CD1c-positive myeloid dendritic cell (primary cell): ENCODE measurements around the gene HECTD1.
A peak's percentile ranks its signal among the peaks of the same experiment; 100 is the strongest.
"Not testable (repeated sequence)": the region's sequence is repeated elsewhere in the genome, so short reads cannot be mapped to it uniquely, and the experiment has no call there.

Source experiments
- DNase-seq: peaks from one replicate; pipeline ENCODE4 v3.0.0-alpha.2; 2016; ENCODE audit errors: extremely low spot score

The HECTD1 gene

DNA sequence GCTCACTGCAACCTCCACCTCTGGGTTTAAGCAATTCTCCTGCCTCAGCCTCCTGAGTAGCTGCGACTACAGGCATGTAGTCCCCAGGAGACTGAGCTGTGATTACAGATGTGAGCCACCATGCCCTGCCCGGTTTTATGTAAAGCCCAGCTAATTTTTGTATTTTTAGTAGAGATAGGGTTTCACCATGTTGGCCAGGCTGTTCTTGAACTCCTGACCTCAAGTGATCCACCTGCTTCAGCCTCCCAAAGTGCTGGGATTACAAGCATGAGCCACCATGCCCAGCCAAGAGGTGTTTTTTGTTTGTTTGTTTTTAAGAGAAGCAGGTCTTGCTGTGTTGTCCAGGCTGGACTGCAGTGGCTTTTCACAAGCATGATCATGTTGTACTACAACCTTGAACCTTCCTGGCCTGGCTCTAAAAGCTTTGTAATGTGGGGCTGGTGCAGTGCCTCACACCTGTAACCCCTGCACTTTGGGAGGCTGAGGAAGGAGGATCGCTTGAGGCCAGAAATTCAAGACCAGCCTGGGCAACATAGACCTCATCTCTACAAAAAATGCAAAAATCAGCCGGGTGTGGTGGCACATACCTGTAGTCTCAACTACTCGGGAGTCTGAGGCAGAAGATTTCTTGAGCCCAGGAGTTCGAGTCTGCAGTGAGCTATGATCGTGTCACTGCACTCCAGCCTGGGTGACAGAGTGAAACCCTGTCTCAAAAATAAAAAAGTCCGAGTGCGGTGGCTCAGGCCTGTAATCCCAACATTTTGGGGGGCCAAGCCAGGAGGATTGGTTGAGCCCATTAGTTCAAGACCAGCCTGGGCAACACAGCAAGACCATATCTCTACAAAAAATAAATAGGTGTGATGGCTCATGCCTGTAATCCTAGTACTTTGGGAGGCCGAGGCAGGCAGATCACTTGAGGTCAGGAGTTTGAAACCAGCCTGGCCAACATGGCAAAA, 113.4 kb downstream of the HECTD1 start:
- not testable (repeated sequence) for DNase-seq

DNA sequence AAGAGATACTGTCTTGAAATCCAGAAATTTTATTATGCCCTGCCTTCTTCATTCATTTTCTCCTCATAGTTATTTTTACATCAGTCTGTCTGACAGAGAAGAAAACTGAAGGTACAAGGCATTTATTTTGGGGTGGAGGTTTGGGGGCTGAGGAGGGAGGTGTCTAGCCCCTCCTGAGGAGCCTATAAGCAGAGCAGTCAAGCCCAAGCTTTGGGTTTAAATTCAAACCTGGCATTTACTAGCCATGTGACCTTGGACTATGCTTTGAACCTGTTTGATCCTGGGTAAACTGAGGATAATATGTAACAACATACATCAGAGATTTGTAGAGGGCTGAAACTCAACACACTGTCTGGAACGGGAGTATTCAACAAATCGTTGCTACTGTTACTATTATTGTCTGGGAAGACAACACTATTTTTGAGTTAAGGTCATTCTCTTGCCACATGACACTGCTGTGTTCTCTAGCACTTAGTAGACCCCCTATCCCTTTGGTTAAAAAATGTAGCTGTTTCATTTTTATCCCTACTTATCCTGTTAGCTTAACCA, 115.4 kb downstream of the HECTD1 start:
- no peak for DNase-seq

DNA sequence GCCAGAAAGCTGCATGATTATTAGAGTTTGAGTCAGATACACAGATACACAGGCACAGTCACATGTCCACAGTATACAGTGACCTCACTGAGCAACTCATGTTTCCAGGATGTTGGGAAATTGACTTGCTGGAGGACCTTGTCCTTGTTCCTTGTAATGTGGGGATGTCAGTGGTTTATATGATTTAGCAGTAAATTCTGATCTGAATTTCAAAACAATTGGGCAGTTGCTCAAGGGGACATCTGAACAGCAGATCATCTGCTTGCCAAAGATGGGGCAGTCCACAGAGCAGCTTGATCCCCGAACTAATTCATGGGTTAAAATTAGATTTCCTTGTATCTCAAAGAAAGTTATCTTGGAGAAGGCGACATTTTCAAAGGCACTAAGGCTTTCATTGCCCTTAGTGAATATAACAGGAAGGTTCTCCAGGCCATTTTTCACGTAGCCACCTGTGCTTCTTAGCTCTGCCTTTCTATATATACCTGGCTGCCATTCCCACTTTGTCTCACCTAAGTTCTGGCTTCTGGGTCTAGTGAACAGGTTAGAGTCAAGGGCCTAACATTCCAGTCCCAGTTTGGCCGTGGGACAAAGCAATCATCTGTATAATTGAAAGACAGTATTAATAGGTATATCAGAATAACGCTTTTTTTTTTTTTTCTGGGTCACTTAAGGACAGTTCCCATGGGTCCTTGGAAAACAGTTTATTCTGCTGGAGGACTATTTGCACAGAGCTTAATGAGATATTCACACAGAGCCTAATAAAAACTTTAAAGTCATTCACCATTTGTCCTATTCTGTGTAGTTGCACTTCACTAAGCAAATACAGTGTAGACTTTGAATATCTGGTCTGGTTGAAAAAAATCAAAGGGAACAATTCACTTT, 116.5 kb downstream of the HECTD1 start:
- DNase-seq: peak; percentile 85

DNA sequence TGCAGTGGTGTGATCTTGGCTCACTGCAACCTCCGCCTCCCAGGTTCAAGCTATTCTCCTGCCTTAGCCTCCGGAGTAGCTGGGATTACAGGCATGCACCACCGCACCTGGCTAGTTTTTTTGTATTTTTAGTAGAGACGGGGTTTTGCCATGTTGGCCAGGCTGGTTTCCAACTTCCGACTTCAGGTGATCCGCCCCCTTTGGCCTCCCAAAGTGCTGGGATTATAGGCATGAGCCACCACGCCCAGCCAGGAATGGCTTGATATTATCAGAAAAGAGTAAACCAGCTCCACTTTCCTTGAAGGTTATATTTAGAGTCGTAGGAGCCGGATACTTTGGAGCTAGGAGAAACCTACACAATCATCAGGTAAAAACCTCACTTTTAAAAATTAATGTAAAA, 121.1 kb downstream of the HECTD1 start:
- not testable (repeated sequence) for DNase-seq

DNA sequence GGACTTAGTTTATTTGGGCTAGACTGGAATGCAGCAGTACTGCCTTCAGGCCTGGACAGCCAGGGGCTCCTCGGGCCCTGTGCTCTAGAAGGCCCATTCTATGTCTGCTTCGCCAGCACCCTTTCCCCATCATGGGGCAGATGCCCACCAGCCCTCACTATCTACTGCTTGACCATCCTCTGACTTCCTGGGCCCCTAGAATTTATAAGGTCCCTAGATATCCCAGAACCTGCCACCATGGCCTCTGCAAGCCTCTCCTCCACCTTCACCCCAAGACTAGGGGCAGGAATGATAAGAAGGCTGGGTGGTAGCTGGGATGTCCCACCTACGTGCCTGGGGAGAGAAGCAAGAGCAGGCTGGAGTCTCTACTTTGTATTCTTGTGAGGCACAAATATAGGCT, 122.6 kb downstream of the HECTD1 start:
- no peak for DNase-seq

DNA sequence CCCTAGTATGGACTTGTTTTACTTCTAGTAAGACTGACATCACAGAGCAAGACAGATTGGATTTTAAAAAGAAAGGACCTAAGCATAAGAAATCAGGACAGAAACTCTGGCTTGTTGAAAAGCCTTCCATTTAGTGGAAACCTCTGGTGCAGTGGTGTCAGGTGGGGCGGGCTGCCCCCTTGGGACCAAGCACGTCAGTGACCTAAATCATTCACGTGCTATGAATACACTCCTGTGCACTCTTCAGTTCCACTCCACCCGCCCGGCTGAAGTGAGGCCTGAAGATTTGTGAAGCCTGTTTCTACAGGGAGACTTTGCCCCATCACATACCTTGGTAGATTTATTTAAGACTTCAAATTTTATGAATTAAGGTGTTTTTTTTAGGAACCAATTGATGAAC, 123.2 kb downstream of the HECTD1 start:
- DNase-seq: no peak

DNA sequence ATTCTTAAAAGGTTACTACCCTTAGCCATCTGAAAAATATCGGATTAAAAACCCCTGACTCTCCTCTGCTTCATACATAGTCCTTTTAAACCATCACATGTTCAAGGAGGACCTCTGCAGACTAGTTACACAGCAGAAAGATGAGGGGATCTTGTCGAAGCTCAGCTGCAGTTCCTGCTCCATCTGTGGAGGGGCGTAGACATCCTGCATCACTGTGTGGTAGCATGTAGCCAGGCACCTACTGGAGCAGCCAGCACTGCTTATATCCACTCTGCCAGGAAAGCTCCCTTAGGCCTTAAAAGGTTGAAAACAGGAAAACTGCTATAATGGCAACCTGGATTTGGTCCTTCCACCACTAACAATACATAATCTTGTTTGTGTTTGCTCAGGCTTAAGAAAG, 123.8 kb downstream of the HECTD1 start:
- DNase-seq: no peak

DNA sequence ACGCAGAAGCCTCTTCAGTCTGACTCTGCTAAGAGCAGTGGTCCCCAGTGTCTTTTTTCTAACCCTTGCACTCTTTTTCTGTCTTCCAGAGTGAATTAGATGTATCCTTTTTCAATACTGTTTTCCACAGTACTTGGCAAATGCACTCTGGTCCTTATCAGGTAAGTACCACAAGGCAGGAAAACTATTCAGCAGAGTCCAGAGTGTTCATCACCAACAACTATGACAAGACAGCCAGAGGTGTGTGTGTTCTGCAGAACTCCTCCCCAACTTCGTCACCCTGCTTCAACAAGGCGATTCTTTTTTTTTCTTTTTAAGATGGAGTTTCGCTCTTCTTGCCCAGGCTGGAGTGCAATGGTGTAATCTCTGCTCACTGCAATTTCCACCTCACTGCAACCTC, 127.1 kb downstream of the HECTD1 start:
- no peak for DNase-seq

DNA sequence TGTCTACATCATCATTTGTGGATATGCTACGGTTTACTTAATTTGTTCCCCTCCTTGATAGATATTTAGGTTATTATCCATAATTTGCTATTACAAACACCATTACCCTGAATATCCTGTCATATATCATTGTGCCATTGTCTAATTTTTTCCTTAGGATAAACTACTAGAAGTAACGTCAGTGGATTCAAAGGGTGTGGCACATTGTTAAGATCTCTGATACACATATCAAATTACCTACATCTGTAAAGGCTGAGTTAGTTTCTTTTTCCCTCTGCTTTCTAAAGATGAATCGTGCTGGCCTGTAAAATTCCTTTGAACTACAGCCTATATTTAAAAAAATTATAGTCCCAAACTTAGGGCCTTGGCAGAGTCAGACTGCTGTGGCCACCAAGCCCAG, 127.5 kb downstream of the HECTD1 start:
- DNase-seq: no peak

DNA sequence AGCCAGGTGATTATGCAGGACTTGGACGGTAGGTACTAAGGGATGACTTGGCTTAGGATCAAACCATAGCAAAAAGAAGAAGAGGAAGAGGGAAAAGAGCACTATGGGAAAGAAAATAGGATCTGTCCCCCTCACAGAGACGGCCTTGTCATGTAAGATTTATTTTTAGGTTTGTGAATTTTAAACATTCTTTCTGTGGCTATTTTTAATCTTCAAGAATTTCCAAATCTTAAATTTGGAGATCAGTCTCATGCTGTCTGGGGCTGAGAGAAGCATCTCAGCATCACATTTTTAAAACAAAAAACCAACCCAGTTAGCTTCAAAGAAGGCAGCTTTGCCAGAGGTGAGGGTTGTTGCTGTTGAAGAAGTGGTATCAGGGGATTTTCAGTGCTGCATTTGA, 128.8 kb downstream of the HECTD1 start:
- no peak for DNase-seq

DNA sequence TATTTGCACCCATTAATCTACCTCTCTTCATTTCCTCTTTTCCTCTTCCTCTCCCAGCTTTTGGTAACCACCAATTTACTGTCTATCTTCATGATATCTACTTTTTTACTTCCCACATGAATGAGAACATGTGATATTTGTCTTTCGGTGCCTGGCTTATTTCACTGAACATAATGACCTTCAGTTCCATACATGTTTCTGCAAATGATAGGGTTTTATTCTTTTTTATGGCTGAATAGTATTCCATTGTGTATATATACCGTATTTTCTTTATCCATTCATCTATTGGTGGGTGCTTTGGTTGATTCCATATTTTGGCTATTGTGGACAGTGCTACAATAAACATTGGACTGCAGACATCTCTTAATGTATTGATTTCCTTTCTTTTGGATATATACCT, 132.4 kb downstream of the HECTD1 start:
- no peak for DNase-seq

DNA sequence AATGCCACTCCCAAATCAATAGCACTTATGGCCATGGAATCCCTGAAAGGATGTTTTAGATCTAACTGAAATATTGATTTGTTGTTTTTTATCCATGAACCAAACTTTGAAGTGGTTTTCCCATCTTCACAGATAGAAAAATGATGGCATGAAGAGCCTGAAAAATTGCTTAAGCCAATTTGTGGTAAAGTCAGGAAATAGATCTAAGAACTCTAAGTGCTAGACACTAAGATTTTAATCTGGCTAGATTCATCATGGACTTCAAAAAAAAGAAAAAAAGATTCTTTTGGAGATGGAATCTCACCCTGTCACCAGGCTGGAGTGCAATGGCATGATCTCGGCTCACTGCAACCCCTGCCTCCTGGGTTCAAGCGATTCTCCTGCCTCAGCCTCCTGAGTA, 136.4 kb downstream of the HECTD1 start:
- no peak for DNase-seq

DNA sequence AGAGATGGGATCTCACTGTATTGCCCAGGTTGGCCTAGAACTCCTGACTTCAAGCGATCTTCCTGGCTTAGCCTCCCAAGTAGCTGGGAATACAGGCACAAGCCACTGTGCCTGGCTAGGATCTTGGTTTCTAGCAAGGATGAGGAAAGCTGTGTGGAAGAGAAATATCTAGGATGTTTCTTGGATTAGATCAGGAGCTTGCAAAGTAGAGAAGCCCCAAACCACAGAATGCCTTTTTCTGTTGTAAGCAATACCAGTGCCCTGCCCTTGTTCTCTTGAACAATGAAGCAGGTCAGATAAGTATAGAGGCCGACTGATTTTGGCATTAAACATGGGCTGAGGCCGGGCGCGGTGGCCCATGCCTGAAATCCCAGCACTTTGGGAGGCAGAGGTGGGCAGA, 137.2 kb downstream of the HECTD1 start:
- DNase-seq: no peak

DNA sequence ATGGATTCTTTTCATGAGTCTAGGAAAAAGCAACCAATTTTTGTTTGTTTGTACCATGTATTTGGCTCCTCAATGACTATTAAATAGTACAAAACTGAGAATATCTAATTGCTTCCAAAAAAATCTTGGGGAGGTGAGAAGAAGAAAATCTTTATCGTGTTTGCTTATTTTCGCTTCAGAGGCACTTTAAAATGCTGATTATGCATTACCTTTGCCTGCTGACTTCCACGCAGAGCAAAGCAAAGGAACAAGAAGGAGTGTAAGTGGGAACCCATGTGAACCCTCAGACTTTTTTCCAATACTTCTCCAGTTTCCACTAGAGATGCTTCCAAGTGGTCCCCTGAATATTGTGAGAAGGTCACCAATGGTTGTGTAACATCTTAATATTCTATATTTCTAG, 138.2 kb downstream of the HECTD1 start:
- no peak for DNase-seq

DNA sequence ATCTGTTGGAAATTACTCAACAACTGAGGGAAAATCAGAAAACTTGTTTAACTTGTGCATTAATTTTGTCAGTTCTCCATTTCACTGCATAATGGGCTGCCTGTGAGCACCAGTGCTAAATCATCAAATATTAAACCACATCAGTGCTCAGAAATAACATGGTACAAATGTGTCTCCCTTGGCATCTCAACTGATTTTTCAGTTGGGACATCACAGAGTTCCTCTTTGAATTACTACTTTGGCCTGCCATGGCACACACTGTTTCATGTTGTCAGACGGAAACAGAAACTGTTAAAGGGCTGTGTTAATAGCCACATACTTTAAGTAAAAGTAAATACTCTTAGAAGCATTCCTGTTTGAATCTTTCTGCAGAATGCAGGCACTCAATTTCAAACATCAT, 139.4 kb downstream of the HECTD1 start:
- peak; percentile 31 for DNase-seq

DNA sequence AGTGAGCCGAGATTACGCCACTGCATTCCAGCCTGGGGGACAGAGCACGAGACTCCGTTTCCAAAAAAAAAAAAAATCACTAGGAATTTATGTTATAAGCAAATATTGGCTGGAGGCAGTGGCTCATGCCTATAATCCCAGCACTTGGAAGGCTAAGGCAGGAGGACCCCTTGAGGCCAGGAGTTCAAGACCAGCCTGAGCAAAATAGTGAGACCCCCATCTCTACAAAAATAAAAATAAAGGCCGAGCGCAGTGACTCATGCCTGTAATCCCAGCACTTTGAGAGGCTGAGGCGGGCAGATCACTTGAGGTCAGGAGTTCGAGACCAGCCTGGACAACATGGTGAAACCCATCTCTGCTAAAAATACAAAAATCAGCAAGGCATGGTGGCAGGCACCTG, 144.7 kb downstream of the HECTD1 start:
- DNase-seq: not testable (repeated sequence)

DNA sequence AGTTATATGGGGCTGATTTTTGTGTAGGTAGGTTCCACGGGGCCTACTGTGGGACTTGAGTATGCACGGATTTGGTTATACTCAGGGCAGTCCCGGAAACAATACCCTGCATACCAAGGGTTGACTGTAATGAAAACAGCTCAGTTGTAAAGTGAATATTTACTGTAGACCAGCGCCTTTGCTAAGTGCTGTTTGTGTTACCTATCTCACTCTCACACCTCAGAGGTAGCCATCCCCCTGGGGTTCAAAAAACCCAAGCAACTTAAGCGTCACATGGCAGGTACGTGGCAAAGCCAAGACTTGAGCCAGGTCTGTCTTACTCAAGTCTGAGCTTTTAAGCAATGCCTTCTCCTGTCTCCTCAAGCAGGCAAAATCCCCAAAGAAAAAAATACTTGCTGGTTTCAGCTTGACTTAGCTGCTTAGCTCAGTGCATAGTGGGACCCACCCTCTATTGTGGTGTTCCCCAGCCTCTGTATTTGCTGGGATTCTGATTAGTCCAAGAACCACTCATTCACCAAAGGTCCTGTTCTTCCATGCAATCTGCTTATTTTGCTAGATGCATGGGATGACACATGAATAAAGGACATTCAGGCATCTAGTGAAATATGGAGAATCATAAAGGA, 147.2 kb downstream of the HECTD1 start:
- DNase-seq: no peak

DNA sequence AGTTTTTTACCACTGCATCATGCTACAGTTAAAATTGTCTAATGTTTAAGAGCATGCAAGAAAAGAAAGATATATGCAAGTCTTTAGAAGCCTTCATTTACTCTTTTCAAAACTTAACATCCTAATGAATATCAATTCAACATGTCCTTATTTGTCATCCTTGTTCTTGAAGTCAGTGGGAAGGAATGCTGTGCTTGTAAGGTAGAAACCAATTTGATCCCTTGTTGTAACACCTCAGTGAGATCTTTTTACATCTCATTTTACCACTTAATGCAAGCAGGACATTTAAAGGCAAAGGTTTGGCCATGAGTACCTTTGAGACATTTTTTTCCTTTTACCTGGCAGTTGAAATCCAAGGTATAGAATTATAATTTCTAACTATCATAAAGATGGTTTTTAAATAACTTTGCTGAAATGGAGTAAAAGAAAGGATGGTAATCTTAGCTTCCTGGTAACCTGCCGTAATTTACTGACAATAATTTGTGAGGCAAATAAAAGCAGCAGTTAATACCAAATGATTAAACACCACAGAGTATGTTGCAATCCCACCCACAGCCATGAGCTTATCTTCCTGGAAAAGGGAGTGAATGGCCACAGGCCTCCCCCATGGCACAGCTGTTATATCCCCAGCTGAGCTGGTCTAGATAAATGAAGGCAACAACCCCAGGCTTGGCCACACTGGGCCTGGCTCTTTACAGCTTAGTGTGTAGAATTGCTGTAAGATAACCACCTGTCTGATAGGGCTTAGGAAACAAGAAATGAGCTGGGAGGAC, 148.3 kb downstream of the HECTD1 start:
- peak; percentile 73 for DNase-seq

DNA sequence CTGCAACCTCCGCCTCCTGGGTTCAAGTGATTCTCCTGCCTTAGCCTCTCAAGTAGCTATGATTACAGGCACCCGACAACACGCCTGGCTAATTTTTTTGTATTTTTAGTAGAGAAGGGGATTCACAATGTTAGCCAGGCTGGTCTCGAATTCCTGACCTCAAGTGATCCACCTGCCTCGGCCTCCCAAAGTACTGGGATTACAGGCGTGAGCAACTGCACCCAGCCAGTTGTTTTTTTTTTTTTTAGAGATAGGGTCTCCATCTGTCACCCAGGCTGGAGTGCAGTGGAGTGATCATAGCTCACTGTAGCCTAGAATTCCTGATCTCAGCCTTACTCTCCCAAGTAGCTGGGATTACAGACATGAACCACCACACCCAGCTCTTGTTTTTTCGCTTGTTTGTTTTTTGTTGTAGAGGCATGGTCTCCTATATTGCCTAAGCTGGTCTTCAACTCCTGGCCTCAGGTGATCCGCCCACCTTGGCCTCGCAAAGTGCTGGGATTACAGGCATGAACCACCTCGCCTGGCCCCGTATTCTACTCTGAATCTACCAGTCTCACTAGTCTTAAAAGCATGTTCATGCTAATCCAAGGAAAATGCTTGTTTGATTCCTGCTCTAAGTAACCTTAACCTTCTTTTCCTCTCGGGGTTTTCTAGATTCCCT, 149.8 kb downstream of the HECTD1 start:
- no peak for DNase-seq

DNA sequence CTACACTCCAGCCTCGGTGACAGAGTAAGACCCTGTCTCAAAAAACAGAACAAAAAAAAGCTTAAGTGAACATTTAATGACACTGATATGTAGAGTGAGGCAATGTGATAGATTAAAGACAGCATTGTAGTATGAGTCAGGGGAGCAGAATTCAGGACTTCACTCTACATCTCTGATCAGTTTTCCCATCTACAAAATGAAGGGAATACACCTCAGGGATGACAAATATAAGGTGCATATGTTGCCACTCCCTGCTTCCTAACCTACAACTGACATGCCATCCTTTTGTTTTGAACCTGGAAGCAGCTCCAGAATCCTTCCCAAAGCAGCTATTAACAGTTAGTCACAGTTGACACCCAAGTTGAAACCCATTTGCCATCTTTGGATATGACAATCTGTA, 150.6 kb downstream of the HECTD1 start:
- DNase-seq: no peak
